GM18951 (cell line): Measurements from ENCODE around the gene PATJ.

Source experiments
- POLR2A ChIP-seq: IDR thresholded peaks from 4 replicates; pipeline ENCODE4 v1.6.1; 2011; ENCODE audit warnings: mild to moderate bottlenecking; ENCODE audit not compliant: insufficient read length, insufficient read depth; ENCODE audit errors: extremely low read depth
- in situ Hi-C: fragments of 300-500 bp; cut with MboI; formaldehyde crosslinking; loops from one replicate; pipeline ENCODE4 v1.12.0; 2022; ENCODE audit warnings: low sequenced_read_pairs, mixed read lengths, inconsistent platforms; ENCODE audit not compliant: unreplicated experiment

PATJ gene

DNA sequence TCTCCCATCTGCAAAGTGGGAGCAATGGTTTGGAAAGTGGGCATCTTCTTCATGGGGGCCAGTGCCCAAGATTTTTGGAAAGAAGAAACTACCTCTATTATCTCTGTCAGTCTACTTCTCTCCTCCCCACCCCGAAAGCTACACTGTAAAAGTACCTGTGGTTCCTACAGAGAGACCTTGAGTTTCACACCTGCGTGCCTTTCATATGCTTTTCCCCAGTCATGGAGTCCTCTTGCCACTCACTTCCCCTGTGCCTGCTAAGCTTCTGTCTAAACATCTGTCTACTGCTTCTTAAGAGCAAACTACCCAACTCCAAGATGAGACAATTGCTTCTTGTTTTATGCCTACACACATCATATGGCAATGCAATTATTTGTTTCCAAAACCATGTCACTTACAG lies 261.5 kb downstream of the PATJ start:
- no peak for TF ChIP-seq POLR2A
- in situ Hi-C loops = no loop called here

DNA sequence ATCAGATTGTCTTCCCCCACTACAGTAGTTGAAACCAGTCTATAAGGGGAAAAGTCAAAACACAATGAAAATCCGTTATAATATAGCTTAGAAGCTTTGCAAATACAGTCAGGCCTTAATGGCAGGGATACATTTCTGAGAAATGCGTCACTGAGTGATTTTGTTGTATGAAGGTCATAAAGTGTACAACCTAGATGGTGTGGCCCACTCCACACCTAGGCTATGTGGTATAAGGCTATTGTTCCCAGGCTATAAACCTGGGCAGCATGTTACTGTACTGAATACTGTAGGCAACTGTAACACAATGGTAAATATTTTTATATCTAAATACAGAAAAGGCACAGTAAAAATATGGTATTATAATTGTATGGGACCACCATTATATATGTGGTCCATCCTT lies 264.4 kb downstream of the PATJ start:
- in situ Hi-C loops = no loop called here
- TF ChIP-seq POLR2A = no peak

DNA sequence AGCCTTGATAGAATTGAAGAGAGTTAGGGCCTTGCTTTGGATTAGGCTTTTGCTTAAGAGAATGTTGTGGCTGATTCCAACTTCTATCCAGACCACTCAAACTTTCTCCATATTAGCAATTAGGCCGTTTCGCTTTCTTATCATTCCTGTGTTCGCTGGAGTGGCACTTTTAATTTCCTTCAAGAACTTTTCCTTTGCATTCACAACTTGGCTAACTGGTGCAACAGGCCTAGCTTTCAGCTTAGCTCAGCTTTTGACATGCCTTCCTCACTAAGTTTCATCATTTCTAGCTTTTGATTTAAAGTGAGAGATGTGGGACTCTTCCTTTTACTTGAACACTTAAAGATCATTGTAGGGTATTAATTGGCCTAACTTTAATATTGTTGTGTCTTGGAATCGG lies 268.7 kb downstream of the PATJ start:
- in situ Hi-C loops = no loop called here
- no peak for TF ChIP-seq POLR2A

DNA sequence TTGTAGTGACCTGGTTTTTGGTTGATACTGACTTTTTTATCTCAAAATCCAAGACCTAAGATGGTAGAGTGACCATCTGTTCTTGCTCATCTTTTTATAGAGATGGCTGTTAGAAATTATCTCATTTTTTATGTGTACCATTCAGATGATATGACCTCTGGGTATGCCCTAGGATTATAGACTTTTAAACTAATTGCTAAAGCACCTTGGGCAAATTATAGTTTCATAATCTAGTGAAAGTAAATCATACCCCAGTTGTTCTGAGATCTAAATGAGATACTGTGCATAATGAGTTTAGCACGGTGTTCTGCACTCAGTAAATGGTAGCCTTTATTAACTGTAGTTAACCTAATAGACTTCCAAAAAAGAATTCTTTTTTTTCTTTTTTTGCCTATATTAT lies 269.8 kb downstream of the PATJ start:
- TF ChIP-seq POLR2A = no peak
- in situ Hi-C loops = no loop called here

DNA sequence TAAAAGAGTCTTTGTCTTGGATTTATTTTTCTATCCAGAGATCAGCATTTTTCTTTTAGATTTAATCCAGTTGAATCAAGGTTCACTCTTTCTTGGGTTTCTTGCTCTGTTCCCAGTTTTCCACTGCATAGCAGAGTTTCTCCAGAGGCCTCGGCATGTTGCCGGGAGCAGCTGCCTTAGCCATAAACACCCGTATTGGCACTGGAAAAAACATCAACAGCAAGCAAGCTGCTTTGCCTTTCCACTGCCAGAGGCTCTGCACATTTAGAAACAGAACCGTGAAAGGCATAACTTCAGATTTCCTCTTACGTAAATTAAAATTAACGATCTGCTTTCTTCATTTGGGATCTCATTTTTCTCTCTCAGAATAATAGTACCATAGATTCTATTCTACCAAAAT lies 270.6 kb downstream of the PATJ start:
- in situ Hi-C loops = no loop called here
- TF ChIP-seq POLR2A = no peak

DNA sequence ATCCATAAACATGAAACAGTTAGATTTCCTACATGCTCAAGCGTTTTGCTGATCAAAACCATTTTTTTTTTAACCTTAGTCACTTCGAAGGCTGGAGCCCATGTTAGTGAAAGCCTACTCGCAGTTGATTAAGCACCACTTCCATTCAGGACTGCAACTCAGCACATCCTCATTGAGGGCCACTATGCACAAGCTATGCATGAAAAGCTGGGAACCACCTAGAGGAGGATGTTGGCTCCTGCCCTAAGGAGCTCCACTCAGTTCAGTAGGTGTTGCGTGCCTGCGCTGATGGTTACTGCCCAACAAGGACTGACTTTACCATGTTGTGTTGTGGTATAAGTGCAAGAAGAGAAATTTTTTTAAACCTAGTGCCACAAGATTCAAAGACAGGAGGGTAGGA lies 271.0 kb downstream of the PATJ start:
- in situ Hi-C loops = no loop called here

DNA sequence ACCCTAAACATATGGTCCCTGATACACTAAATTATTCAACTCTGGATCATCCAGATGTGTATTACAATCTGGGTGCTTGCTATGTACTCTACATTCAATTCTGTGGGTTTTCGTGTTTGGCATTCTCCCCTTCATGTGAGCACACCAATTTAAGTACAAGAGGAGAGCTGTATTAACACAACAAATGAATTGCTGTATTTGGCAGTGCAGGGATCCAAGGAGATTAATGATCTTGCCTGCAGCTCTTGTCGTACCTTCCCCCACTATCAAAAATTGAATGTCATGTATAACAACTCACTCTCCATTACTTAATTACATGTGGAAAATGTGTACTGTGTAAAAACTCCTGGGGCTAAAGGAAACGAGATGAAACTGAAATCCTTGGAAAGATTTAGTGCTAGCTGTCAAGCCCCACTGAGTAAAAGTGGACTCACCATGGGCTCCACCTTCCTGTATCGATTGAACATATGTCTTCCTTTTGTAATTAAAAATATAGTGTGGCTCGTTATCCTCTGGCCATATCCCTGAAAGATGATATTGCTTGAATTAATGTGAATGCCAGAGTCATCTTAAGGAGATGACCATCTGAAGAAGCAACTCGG lies 280.2 kb downstream of the PATJ start:
- no peak for TF ChIP-seq POLR2A
- in situ Hi-C loops = no loop called here

More for the DNA sequence above, 271.0 kb downstream of the PATJ start:
- no peak for TF ChIP-seq POLR2A

DNA sequence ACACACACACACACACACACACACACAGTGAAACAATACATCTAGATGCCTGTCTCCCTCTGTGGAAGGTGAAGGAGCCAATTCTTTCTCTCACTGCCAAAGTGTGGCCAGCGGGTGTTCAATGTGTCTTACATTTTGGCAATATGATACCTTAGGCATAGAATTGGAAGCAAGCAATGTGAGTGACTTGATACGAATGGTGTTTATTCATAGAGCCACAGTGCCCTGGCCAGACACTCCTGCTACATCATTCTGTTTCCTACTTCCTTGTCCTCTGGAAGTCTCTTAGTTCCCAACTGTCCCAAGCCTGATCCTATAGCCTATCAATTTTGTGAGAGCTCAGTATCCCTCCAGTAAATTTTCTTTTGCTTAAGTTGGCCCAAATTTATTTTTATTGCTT lies 282.4 kb downstream of the PATJ start:
- TF ChIP-seq POLR2A = no peak

DNA sequence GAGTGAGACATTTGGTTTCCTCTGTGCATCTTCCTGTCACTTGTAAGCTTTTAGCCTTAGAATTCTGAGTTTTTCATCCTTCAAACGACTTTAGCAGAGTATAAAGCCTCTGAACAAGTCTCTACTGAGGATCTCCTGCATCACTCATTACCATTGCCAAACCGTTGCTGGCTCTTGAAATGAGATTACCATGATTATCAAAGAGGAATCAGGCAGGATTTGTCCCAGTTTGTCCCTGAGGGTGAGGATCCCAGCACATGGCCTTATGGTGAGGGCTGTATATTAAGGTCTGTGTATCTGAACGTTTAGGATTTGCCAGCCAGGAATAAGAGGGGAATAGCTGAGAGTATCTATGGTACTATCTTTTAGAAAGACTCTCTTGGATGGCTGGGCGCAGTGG lies 282.9 kb downstream of the PATJ start:
- in situ Hi-C loops = no loop called here
- no peak for TF ChIP-seq POLR2A

More for the DNA sequence above, 282.4 kb downstream of the PATJ start:
- in situ Hi-C loops = no loop called here

DNA sequence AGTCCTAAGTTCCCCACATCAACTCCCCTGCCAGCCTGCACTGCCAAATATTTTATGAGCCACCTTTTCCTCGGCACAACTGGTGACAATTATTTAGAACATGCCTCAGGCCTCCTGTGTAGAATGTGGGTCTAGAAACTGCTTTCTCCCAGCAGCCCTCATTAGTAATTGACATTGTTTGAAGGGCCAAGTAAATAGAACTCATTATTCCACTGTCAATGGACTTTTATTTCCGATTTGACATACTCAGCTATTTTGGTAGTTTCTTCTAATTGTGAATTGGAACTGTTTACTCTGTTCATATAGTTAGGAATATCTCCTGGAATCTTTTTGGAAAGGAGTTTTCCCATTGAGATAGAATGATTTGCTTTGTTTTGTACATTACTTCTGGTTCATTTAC lies 283.6 kb downstream of the PATJ start:
- in situ Hi-C loops = no loop called here
- TF ChIP-seq POLR2A = no peak

DNA sequence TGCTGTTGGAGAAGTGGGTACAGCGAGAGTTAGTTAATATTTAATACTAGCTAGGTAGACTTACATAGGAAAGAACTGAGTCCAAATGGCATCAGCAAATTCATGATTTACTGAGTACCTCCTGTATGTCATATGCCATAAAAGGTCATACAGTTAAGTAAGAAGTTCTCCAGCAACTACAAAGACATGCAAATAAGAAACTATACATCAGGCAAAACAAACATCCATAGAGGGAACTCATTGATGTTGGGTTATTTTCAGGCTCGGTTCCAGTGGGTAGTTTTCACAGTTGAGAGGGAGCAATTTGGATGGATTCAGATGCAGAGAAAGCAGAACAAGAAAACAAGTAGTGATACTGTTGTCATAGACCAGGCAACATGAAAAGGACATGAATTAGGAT lies 287.4 kb downstream of the PATJ start:
- TF ChIP-seq POLR2A = no peak
- in situ Hi-C loops = no loop called here

DNA sequence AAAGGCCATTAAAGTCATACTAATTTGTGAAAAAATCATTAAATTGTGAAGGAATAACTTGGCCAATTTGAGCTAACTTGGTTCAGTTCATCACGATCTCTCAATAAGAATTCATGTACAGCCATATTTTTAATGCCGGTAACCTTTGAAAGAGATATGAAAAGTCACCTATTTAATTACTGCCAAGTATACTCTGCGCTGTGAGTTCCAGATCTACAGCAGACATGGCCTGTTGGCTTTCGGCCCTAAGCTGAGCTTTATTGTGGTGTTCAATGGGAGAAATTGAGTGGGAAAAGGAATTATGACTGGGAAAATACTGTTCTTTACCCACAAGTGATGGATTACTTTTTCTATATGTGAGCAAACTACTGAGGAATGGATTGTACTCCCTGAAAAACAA lies 292.5 kb downstream of the PATJ start:
- in situ Hi-C loops = no loop called here
- no peak for TF ChIP-seq POLR2A

DNA sequence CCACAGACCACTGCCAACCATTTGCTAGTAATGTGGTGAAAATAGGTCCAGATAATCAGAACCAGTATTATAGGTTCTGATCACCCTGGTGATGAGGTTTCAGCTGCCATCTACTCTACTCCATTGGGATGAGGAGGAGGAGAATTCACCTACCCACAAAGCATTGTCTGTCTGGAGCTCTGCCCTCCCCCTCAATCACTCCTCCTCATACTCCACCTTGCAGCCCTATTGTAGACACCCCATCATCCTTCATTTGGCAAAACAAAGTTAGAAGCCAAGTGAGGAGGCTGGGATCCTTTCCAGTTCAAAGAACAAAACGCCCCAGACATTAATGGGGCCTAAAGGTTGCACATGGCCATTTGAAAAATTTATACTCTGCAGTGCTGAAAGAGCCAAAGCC lies 295.0 kb downstream of the PATJ start:
- no peak for TF ChIP-seq POLR2A
- in situ Hi-C loops = no loop called here

DNA sequence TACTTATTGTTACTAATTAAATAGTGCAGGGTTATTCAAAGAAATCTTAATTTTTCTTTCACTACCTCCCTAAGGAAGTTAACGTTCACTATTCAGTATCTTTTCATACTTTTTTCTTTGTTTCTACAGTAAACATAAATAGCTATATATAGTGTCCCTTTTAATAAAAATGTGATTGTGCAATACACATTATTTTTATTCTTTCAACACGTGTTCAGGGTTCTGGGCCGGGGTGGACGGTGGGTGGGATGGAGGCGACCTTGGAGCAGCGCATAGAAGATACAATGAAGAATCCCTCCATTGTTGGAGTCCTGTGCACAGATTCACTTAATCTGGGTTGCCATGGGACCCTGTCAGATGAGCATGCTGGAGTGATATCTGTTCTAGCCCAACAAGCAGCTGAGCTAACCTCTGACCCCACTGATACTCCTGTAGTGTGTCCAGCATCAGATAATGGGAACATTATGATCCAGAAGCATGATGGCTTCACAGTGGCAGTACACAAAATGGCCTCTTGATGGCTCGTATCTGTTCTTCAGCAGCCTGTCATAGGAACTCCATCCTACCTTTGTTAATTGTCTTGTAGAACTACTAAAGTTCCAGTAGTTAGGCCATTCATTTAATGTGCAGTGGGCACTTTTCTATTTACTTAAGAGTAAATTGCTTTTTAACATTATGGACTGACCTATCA lies 296.5 kb downstream of the PATJ start:
- in situ Hi-C loops = no loop called here
- TF ChIP-seq POLR2A = no peak
